SK-N-SH (cell line): Measurements from ENCODE around the gene TMEM229A. TPM values are rescaled to one million over a fixed set of nuclear protein-coding genes. Genes with fewer than 3 reads are reported as not detected.

Experiments
- CTCF ChIA-PET: fragments of 300-600, 350-600 bp; formaldehyde crosslinking; extraction: SDS; loops from one replicate; lab custom pipeline; 2021; lab: Yijun Ruan, JAX
- POLR2A ChIA-PET: fragments of 350-600 bp; sonication (Branson Sonifier 250); formaldehyde crosslinking; extraction: SDS; loops from one replicate; lab custom pipeline; 2020; ENCODE audit warnings: antibody characterized with exemption, inconsistent platforms; lab: Yijun Ruan, JAX
- DNase-seq: peaks from one replicate; pipeline ENCODE4 v3.0.0; 2012
- H2AFZ ChIP-seq: fragments of 200-600 bp; sonication (generic); 2 replicates; pipeline ENCODE4 v1.8.1; 2016; ENCODE audit warnings: antibody characterized with exemption, mild to moderate bottlenecking, low read depth
- H3F3A ChIP-seq: fragments of 200-600 bp; sonication (generic); replicated peaks from 2 replicates; pipeline ENCODE3; 2016; ENCODE audit warnings: antibody characterized with exemption, mild to moderate bottlenecking; ENCODE audit not compliant: insufficient read depth
- H3K27ac ChIP-seq, 2 experiments: fragments of 200-500 bp in 1 of 2; fragments of 200-600 bp in 1 of 2; sonication (Bioruptor generic) in 1 of 2; sonication (generic), shearing (Covaris generic) in 1 of 2; 2 replicates each; pipeline versions ENCODE4 v1.5.1 to v1.6.1; 2014 to 2016; ENCODE audit warnings: low read depth in 2 of 2, inconsistent platforms in 1 of 2, low read length in 1 of 2, mild to moderate bottlenecking in 1 of 2, mixed read lengths in 1 of 2
- H3K27me3 ChIP-seq: fragments of 200-600 bp; sonication (generic), shearing (Covaris generic); 2 replicates; pipeline ENCODE4 v1.6.1; 2016; ENCODE audit warnings: mixed run types; ENCODE audit not compliant: insufficient read depth
- H3K36me3 ChIP-seq, 2 experiments: fragments of 200-500 bp in 1 of 2; fragments of 200-600 bp in 1 of 2; sonication (Bioruptor generic) in 1 of 2; sonication (generic) in 1 of 2; replicated peaks in 1 of 2; 2 replicates each; pipeline versions ENCODE3 to v1.5.1; 2014 to 2016; ENCODE audit warnings: low read length in 1 of 2, mild to moderate bottlenecking in 1 of 2; ENCODE audit not compliant: insufficient read depth in 2 of 2, control insufficient read depth in 1 of 2
- H3K4me1 ChIP-seq, 2 experiments: fragments of 200-500 bp in 1 of 2; fragments of 200-600 bp in 1 of 2; sonication (Bioruptor generic) in 1 of 2; sonication (generic), shearing (Covaris generic) in 1 of 2; 2 replicates each; pipeline versions ENCODE4 v1.5.1 to v1.6.1; 2014 to 2016; ENCODE audit warnings: low read depth in 1 of 2, low read length in 1 of 2, mixed run types in 1 of 2; ENCODE audit not compliant: insufficient read depth in 2 of 2, control insufficient read depth in 1 of 2
- H3K4me2 ChIP-seq: fragments of 200-600 bp; sonication (generic), shearing (Covaris generic); 2 replicates; pipeline ENCODE4 v1.6.1; 2017; ENCODE audit warnings: mixed run types
- H3K4me3 ChIP-seq, 2 experiments: fragments of 200-500 bp in 1 of 2; fragments of 200-600 bp in 1 of 2; sonication (Bioruptor generic) in 1 of 2; sonication (generic), shearing (Covaris generic) in 1 of 2; 2 replicates each; pipeline versions ENCODE4 v1.5.1 to v1.8.1; 2014 to 2016; ENCODE audit warnings: low read depth in 2 of 2, inconsistent platforms in 1 of 2, low read length in 1 of 2, mild to moderate bottlenecking in 1 of 2, mixed read lengths in 1 of 2, moderate library complexity in 1 of 2
- H3K79me2 ChIP-seq: fragments of 200-600 bp; sonication (generic); 2 replicates; pipeline ENCODE4 v1.8.1; 2017; ENCODE audit warnings: mild to moderate bottlenecking; ENCODE audit not compliant: insufficient read depth
- H3K9ac ChIP-seq: fragments of 200-600 bp; sonication (generic); 2 replicates; pipeline ENCODE4 v1.6.1; 2017; ENCODE audit warnings: mixed run types
- H3K9me2 ChIP-seq: fragments of 200-600 bp; sonication (generic); 2 replicates; pipeline ENCODE4 v1.6.1; 2017; ENCODE audit warnings: mixed run types
- H3K9me3 ChIP-seq: fragments of 200-600 bp; sonication (generic); 2 replicates; pipeline ENCODE4 v1.6.1; 2017; ENCODE audit warnings: mixed run types, mild to moderate bottlenecking, moderate library complexity
- H4K20me1 ChIP-seq: fragments of 200-600 bp; sonication (generic); 2 replicates; pipeline ENCODE4 v1.6.1; 2017; ENCODE audit warnings: mild to moderate bottlenecking, mixed run types; ENCODE audit not compliant: insufficient read depth
- CHD2 ChIP-seq: fragments of 150-350 bp; IDR thresholded peaks from 2 replicates; pipeline ENCODE4 v1.6.1; 2018; ENCODE audit warnings: low read length; ENCODE audit not compliant: partially characterized antibody
- EZH2phosphoT487 ChIP-seq: fragments of 200-600 bp; sonication (generic); IDR thresholded peaks from 2 replicates; pipeline ENCODE4 v1.6.1; 2017; ENCODE audit warnings: low read depth, mixed run types, mild to moderate bottlenecking, antibody characterized with exemption, moderate library complexity, borderline replicate concordance
- FOSL2 ChIP-seq: IDR thresholded peaks from 2 replicates; pipeline ENCODE4 v1.4.0; 2012; ENCODE audit warnings: low read depth, mild to moderate bottlenecking, moderate library complexity, borderline replicate concordance
- FOXJ3 ChIP-seq: sonication (generic); formaldehyde crosslinking; IDR thresholded peaks from 2 replicates; pipeline ENCODE4 v1.5.1; 2020; ENCODE audit warnings: mild to moderate bottlenecking, missing genetic modification reagents
- JUND ChIP-seq: IDR thresholded peaks from 2 replicates; pipeline ENCODE4 v1.4.0; 2012
- MAX ChIP-seq: IDR thresholded peaks from 2 replicates; pipeline ENCODE4 v1.4.0; 2012; ENCODE audit warnings: low read depth
- MXI1 ChIP-seq: IDR thresholded peaks from 2 replicates; pipeline ENCODE4 v1.6.1; 2012; ENCODE audit warnings: mild to moderate bottlenecking, low read depth, low read length, improper control_type of control experiment
- PBX3 ChIP-seq: IDR thresholded peaks from 2 replicates; pipeline ENCODE4; 2012
- SIN3A ChIP-seq: IDR thresholded peaks from 2 replicates; pipeline ENCODE4 v1.6.1; 2012; ENCODE audit warnings: low read depth, mild to moderate bottlenecking, low read length, moderate library complexity, borderline replicate concordance
- TCF12 ChIP-seq: IDR thresholded peaks from 2 replicates; pipeline ENCODE4 v1.4.0; 2012
- YY1 ChIP-seq: IDR thresholded peaks from 2 replicates; pipeline ENCODE4 v1.4.0; 2012; ENCODE audit warnings: low read depth, mild to moderate bottlenecking
- WGBS: methylation state at CpG from one replicate; pipeline ENCODE4 v1.1.6; 2017; ENCODE audit warnings: low lambda C conversion rate; 5-methylcytosine and 5-hydroxymethylcytosine counted together
- polyA plus RNA-seq, 3 experiments: library from polyadenylated mRNA; depleted of rRNA; stranded (reverse); fragments of >200 nt; gene quantifications; 2 replicates each; pipeline ENCODE4 v1.2.3, GENCODE V29; 2012
- TF ChIP-seq, protein P1 (sequence below): IDR thresholded peaks from 2 replicates; pipeline ENCODE4 v1.4.0; 2012; ENCODE audit warnings: low read depth, borderline replicate concordance
- TF ChIP-seq, protein P2 (sequence below): fragments of 200-600 bp; sonication (generic); IDR thresholded peaks from 2 replicates; pipeline ENCODE4 v1.6.1; 2017; ENCODE audit warnings: antibody characterized with exemption, mild to moderate bottlenecking, moderate library complexity
- TF ChIP-seq, protein P3 (sequence below): fragments of 150-350 bp; IDR thresholded peaks from 2 replicates; pipeline ENCODE4 v1.6.1; 2017; ENCODE audit warnings: antibody characterized with exemption, low read length, low read depth, borderline replicate concordance

Gene TMEM229A
- polyA plus RNA-seq, 1 of the 3 experiments (the other 2 are of a cell fraction), result 0.35 TPM

DNA sequence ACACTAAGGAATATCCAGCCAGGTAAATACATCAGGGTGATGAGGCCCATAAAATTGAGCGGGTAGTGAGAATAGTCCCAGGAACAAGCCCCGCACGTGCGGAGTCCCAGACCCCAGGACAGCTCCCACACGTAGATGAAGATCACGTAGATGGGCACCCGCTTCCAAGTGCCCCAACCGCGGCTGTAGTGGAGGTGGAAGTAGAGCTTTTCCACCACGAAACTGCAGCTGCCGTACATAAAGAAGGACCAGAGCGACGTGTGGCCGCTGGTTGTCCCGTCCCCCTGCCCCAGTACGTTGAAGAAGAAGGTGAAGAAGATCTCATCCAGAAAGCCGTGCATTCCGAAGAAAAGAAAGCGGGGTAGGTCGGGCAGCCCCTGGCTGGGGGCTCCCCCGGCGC lies 948 bp downstream of the TMEM229A start:
- Histone ChIP-seq H3F3A (no peaks in the 10 kb centered on the region), H3K36me3 (no peaks in the 10 kb centered on the region), H2AFZ (no peak overlapping the region), H3K4me1 (peaks cover 4 to 26% of the 10 kb centered on the region in 2 experiments; a peak in 3 of 4 replicates)
- DNase-seq, result peak; percentile 57
- POLR2A ChIA-PET, result interaction anchor here (0.7 to 4.3 kb wide), 2 partner anchors 16 to 53 kb away, joined by 3 to 84 read pairs; no protein-coding TSS in a partner anchor
- TF ChIP-seq, protein P1, sequence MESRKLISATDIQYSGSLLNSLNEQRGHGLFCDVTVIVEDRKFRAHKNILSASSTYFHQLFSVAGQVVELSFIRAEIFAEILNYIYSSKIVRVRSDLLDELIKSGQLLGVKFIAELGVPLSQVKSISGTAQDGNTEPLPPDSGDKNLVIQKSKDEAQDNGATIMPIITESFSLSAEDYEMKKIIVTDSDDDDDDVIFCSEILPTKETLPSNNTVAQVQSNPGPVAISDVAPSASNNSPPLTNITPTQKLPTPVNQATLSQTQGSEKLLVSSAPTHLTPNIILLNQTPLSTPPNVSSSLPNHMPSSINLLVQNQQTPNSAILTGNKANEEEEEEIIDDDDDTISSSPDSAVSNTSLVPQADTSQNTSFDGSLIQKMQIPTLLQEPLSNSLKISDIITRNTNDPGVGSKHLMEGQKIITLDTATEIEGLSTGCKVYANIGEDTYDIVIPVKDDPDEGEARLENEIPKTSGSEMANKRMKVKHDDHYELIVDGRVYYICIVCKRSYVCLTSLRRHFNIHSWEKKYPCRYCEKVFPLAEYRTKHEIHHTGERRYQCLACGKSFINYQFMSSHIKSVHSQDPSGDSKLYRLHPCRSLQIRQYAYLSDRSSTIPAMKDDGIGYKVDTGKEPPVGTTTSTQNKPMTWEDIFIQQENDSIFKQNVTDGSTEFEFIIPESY, result no peak
- TF ChIP-seq FOXJ3 (CRISPR knock-in tag) (peak; percentile 15; the same call in 1 of the 2 replicates), EZH2phosphoT487 (no peak), MAX (no peak), JUND (no peak), TCF12 (no peak), FOSL2 (no peak), PBX3 (no peak)
- TF ChIP-seq, all 33 proteins: peak for 1
- no peaks in the 10 kb centered on the region for H3K9me3 ChIP-seq
- H4K20me1 ChIP-seq, result no peaks in the 10 kb centered on the region
- H3K4me3 ChIP-seq, result peak overlapping the region; percentile 61 to 66
- 0 out of 2 replicates have a peak, but pooled peaks cover 3% of the 10 kb centered on the region for H3K9me2 ChIP-seq
- H3K4me2 ChIP-seq, result peak overlapping the region; percentile 89
- H3K27ac ChIP-seq, result peak overlapping the region in 1 of 2 experiments; percentile 90; a peak in 2 of 4 replicates
- 6% methylated on average over 20 of the region's 22 CpGs for WGBS
- H3K27me3 ChIP-seq, result peaks cover 43% of the 10 kb centered on the region
- H3K79me2 ChIP-seq, result no peaks in the 10 kb centered on the region
- H3K9ac ChIP-seq, result no peak overlapping the region
- CTCF ChIA-PET, result interaction anchor here (0.6 to 4.0 kb wide), 13 partner anchors 8 to 1340 kb away, joined by 3 to 27 read pairs (median 3); no protein-coding TSS in a partner anchor

GRCh38 chr7:124031406-124031805 lies 1.5 kb downstream of the TMEM229A start:
- no peaks in the 10 kb centered on the region for H3K9me3 ChIP-seq
- peaks cover 4 to 26% of the 10 kb centered on the region in 2 experiments; a peak in 3 of 4 replicates for H3K4me1 ChIP-seq
- no peaks in the 10 kb centered on the region for H3K36me3 ChIP-seq
- ChIA-PET CTCF (interaction anchor here (0.6 to 4.0 kb wide), 14 partner anchors 9 to 1341 kb away, joined by 3 to 27 read pairs (median 3); no protein-coding TSS in a partner anchor), POLR2A (interaction anchor here (0.7 to 4.3 kb wide), 3 partner anchors 15 to 65 kb away, joined by 3 to 84 read pairs (median 3); no protein-coding TSS in a partner anchor)
- no peaks in the 10 kb centered on the region for H3F3A ChIP-seq
- no peak for DNase-seq
- peak overlapping the region; percentile 5 to 66; a peak in 2 of 4 replicates for H3K4me3 ChIP-seq
- H3K27ac ChIP-seq, result peak overlapping the region in 1 of 2 experiments; percentile 90; a peak in 2 of 4 replicates
- H3K9ac ChIP-seq, result no peak overlapping the region
- no peak overlapping the region for H2AFZ ChIP-seq
- peaks cover 43% of the 10 kb centered on the region for H3K27me3 ChIP-seq
- H4K20me1 ChIP-seq, result no peaks in the 10 kb centered on the region
- H3K79me2 ChIP-seq, result no peaks in the 10 kb centered on the region
- no peak overlapping the region for H3K4me2 ChIP-seq
- 0 out of 2 replicates have a peak, but pooled peaks cover 3% of the 10 kb centered on the region for H3K9me2 ChIP-seq
- WGBS, result 17% methylated on average over 8 of the region's 8 CpGs
- TF ChIP-seq YY1 (no peak), MXI1 (no peak; the same call in 1 of the 2 replicates), FOSL2 (no peak), MAX (no peak), CHD2 (no peak), PBX3 (no peak), JUND (no peak), SIN3A (no peak)
- TF ChIP-seq, protein P2, sequence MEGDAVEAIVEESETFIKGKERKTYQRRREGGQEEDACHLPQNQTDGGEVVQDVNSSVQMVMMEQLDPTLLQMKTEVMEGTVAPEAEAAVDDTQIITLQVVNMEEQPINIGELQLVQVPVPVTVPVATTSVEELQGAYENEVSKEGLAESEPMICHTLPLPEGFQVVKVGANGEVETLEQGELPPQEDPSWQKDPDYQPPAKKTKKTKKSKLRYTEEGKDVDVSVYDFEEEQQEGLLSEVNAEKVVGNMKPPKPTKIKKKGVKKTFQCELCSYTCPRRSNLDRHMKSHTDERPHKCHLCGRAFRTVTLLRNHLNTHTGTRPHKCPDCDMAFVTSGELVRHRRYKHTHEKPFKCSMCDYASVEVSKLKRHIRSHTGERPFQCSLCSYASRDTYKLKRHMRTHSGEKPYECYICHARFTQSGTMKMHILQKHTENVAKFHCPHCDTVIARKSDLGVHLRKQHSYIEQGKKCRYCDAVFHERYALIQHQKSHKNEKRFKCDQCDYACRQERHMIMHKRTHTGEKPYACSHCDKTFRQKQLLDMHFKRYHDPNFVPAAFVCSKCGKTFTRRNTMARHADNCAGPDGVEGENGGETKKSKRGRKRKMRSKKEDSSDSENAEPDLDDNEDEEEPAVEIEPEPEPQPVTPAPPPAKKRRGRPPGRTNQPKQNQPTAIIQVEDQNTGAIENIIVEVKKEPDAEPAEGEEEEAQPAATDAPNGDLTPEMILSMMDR, result no peak
- TF ChIP-seq, protein P3, sequence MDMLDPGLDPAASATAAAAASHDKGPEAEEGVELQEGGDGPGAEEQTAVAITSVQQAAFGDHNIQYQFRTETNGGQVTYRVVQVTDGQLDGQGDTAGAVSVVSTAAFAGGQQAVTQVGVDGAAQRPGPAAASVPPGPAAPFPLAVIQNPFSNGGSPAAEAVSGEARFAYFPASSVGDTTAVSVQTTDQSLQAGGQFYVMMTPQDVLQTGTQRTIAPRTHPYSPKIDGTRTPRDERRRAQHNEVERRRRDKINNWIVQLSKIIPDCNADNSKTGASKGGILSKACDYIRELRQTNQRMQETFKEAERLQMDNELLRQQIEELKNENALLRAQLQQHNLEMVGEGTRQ, result no peak
- TF ChIP-seq, protein P1, result no peak
